GM18519 (cell line): ENCODE measurements around the gene UNG.
"Not testable (repeated sequence)": the region's sequence is repeated elsewhere in the genome, so short reads cannot be mapped to it uniquely, and the experiment has no call there.

Experiments used
- ATAC-seq: cut with Tn5 transposase; IDR thresholded peaks from one replicate; pipeline ENCODE4 v1.9.1; 2021; ENCODE audit warnings: mild to moderate bottlenecking, moderate library complexity; ENCODE audit not compliant: unreplicated experiment, low FRiP score

The UNG gene

DNA sequence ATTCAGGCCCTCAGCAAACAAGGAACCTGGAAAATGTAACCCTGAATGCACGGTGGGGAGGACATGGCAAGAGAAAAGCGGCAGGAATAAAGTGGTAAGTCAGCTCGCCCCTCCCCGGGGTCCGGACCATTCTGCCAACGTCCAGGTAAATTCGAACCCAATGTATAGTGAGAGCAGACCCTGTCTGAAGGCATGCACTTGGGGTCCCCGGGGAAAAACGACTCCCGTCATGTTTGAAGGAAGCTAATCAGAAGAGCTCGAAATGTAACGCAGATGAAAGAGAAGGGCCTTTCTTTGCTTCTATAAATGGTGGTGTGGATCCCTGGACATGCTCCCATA is 19.2 kb downstream of the UNG start:
- ATAC-seq = no peak

DNA sequence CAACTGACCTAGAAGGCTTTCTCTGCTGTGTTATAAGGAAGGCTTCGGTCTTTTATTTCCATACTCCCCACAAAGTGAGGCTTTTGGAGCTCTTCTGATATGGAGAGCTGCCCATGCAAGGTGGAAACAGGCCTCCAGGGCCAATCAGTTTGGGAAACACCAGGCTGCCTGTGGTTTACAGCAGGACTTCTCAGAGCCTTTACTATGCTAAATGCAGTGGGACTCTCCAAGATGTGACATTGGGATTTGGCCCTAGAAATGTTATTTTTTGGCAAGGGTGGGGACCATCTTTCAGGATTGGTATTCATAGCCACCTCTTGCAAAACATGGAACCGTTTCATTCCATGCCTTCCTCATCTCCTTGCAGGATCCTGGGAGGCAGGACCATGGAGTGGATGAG is 22.7 kb downstream of the UNG start:
- ATAC-seq = no peak

DNA sequence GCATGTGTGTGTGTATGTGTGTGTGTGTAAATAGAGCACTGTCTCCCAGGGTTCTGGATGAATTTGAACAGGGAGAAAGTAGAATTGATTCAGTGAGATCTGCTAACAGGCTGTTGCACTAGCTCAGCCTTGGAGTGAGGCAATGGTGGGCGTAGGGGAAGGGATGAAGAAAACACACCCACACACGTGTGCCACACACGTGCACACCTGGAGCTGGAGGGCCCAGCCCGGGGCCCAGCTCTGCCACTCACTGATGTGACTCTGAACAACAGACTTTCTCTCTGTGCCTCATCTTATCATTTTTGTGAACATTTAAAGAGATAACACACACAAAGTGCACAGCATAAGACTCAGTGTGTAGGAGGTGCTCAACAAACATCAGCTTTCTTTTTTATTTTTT is 23.2 kb downstream of the UNG start:
- ATAC-seq = no peak

DNA sequence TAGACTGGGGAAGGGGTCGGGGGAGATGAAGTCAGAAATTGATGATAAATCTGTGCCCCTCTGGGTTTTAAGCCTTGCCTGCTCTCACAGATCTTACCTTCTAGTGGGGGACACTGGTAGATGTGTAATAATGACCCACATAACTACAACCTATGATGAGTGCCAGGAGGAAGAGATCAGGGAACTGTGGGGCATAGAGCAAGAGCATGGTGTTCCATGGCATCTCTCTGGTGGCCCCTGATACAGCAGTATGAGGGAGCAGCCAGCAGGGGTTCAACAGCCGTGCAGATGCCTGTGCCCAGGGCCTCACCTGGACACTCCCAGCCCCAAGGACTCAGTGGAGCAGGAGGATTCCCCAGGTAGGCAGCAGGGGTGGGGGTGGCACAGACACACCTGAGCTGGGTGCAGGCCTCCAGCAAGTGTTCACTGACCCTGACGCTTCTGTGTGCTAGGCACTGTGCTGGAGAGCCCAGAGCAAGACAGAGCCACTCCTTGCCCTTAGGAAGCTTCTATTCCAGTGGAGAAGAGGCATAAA is 24.0 kb downstream of the UNG start:
- no peak for ATAC-seq

DNA sequence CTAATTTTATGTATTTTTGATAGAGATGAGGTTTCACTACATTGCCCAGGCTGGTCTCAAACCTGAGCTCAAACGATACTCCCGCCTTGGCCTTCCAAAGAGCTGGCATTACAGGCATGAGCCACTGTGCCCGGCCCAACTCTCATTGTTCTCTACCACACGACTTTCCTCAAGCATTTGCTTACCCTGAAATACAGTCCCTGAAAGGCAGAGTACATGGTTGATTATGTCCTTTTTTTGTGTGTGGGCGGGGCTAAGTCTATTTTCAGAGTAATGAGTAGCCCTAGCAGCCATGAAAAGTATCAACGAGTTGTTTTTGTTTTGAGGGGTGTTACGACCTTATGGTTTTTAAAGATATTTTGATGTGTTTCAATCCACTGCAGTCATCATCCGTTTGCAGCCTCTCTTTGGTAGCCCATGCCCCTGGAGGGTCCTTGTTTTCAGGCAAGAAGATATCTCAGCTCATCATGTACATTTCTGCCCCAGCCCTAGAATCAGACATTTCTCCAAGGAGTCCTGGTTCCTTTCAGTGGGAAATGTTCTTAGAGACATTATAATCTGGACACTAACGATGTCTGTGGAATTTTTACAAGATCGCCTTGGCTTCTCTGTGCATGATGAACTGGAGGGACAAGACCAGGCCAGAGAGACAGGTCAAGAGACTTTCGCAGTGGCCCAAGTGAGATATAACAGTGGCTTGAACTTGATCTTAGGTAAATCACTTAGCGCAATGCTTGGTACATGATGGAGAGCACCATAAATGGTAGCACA is 27.7 kb downstream of the UNG start:
- no peak for ATAC-seq

DNA sequence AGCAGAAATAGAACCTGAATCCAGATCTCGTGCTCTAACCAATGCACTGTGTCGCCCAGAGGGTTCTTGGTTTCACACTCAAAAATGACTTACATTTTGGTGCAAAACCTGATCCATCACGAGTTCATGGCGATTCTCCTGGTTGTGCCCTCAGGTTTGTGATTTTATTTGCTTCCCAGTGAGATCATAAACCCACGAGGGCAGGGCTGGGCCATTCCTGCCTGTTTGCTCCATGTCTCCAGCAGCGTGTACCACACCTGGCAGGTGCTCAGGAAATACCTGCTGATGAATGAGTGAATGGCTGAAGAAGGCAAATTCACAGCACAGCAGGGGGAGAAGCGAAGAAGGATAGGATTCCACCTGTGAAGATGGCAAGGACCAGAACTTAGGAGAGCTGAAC is 28.4 kb downstream of the UNG start:
- ATAC-seq = no peak

DNA sequence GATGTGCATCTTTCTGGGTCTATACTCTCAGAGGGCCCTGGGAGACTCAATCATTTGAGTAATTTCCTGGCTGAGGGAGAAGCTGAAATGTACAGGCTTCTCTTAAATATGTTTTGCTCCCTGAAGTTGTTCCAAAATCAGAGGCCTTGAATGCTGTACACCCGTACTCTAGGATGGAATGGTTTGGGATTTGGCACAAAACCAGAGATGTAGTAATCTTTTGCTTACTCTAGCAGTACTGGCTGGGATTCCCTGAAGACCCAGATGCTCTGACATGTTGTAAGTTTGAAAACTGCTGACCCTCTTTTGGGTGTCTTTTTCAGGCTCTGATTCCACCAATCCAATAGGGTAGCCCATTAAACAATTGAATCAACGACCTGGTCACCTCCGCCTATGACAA is 29.4 kb downstream of the UNG start:
- ATAC-seq = no peak

DNA sequence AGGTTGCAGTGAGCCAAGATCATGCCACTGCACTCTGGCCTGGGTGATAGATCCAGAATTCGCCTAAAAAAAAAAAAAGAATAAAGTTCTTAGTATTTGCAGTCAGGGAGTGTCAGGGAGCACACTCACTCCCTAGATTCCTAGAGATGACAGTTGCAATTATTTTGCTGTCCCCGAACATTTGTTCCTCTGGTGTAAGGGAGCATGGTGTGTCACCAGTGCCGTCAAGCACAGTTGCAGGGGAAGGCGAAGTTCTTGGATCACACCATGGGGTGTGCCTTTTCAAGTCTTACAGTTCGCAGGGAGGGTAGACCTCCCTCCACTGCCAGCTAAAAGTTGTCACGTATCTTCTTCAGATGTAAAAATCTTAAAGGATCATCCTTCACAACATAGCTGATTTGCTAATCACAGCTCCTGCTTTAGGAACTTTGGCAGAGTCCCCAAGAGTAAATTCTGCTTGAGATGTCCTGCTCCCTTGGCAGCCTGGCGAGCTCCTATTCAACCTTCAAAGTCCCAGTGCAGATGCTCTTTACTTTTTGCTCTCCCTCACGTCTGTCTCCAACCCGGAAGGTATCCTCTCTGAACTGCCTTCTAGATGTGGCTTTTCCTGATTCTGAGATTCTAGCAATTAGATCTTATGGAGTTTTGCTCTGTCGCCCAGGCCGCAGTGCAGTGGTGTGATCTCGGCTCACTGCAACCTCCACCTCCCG is 30.3 kb downstream of the UNG start:
- no peak for ATAC-seq

DNA sequence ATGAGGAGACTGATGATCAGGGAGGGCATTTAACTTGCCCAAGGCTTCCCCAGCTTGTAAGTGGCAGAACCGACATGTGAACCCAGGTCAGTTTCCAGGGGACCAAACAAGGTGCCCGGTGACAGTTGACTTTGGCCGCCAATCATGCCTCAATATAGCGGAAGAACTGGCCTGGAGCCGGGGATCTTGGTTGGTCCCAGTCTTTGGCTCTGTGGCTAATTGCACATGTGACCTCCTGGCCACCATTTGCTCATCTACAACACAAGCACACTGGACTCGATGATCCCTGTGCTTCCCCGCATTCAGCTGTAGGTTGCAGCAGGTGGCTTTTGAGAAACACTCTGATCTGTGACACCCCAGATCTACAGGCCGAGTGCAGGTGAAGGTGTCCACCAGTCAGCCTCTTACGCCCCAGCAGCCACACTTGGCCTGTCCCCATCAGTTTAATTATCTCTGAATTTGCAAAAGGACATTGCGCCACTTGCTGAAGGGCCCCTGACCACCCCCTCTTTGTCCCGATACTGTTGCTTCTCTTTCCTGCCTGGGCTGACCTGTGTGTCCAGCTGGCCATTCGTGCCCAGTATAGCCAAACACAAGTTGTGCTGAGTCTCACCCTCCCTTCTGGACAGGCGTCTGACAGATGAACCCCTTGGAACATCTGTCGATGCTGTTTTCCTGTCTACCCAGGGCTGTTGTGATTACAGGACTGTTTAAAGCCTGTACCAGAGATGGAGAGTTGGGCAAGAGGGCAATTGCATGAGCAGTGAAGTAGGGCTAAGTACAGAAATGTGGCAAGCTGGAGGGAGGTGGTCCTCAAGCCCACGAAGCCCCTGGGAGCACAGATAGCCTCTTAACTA is 33.1 kb downstream of the UNG start:
- no peak for ATAC-seq

DNA sequence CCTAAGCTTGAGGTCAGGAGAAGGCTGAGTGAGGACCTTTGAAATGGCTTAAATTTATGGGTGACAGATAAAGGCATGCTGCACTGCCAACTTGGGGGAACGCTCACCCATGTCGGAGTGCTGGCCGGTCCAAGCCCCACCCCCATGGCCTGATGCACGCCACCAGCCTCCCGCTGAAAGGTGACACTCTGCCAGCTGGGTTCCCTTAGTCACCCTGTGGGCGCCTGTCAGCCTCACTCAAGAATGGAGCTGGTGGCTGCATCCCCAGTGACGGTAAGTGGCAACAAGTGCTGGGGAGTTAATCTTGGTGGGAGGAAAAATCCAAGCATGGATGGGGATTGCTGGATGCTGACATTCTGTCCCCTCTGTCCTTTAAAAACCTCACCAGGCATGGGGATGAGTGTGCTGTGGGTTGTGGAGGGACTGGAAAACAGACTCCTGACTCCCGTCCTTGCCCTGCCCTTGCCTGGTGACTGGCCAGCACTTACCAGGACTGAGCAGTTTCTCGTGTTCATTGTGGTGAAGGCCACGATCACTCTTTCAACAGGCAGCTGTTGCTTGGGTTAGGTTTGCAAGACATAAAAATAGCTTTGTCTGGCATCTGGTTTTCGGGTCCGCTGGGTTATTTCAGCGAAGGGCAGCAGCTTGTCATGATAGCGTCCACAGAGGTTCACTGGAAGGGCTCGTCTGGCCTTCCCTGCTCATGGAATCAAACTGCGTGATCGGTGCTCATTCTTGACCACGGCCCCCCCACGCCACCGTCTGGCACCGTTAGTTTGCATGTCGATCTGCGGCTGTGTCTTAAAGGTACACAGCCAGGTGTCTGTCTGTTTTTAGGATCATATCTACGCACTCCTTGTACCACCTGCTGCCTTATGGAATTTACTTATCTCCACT is 34.0 kb downstream of the UNG start:
- no peak for ATAC-seq

DNA sequence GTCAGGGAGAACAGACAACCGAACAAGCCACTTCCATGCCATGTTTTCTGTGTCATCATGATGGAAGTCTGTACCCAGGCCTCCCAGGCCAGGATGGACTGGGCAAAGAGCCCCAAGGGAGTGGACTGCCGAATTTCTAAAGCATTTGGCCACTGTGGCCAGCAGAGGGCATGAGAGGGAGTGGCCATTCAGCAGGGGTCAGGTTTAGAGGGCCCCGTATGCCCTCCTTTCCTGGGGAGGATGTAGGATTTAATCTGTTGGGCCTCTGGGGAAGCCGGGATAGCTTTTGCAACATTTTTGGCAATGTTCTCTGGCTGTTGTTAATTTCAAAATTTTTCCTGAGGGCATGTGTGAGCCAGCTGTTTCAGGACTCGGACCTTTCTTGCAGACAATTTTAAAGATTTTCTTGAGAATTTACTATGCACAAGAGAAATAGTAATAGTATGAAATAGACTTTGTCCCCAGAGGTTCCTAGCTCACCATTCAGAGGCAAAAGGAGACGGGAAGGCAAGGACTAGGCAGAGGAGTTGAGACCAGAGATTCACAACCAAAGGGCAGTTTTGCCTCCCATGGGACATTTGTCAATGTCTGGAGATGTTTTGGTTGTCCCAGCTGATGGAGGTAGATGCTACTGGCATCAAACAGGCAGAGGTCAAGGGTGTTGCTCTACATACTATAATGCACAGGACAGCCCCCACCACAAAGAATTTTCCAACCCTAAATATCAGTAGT is 37.0 kb downstream of the UNG start:
- no peak for ATAC-seq

DNA sequence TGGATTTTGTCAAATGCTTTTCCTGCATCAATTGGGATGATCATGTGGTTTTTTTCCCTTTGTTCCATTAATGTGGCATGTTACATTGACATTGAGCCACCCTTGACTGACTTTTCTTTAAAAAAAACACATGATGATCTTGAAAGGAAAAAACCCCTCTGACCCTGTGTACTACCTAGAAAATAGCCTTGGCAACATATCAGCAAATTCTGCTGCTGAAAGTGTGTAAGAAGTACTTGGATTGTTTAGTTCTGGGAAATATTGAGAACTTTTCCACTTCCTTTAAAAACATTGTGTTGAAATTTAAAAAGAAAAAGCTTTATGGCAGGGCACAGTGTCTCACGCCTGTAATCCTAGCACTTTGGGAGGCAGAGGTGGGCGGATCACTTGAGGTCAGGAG is 39.7 kb downstream of the UNG start:
- no peak for ATAC-seq

DNA sequence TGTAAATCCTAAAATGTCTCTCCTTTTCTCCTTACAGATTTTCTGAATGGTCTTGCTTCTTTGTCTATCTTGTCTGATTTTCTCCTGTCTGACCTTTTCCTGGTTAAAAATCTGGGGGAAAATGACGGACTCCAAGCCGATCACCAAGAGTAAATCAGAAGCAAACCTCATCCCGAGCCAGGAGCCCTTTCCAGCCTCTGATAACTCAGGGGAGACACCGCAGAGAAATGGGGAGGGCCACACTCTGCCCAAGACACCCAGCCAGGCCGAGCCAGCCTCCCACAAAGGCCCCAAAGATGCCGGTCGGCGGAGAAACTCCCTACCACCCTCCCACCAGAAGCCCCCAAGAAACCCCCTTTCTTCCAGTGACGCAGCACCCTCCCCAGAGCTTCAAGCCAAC is 42.0 kb downstream of the UNG start:
- ATAC-seq = no peak

DNA sequence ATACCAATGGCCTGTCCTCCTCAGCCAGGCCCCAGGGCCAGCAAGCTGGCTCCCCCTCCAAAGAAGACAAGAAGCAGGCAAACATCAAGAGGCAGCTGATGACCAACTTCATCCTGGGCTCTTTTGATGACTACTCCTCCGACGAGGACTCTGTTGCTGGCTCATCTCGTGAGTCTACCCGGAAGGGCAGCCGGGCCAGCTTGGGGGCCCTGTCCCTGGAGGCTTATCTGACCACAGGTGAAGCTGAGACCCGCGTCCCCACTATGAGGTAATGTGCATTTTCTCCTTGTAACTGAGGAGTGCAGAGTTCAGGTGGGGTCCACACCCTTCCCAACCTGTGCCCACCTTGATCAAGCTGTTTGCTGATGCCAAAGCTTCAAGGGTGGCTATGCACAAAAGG is 42.4 kb downstream of the UNG start:
- no peak for ATAC-seq

DNA sequence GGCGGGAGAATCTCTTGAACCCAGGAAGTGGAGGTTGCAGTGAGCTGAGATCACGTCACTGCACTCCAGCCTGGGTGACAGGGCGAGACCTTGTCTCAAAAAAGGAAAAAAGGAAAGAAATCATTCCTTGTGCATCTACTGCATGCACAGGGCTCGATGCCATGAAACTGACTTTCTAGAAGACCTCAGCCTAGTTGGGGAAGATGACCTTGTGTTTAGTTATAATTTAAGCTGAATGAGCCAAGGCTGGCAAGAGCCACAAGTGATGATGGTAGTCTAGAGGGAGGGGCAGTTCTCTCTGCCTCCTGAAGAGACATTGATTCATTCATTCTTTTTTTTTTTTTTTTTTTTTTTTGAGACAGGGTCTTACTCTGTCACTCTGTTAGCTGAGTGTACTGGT is 43.2 kb downstream of the UNG start:
- no peak for ATAC-seq

DNA sequence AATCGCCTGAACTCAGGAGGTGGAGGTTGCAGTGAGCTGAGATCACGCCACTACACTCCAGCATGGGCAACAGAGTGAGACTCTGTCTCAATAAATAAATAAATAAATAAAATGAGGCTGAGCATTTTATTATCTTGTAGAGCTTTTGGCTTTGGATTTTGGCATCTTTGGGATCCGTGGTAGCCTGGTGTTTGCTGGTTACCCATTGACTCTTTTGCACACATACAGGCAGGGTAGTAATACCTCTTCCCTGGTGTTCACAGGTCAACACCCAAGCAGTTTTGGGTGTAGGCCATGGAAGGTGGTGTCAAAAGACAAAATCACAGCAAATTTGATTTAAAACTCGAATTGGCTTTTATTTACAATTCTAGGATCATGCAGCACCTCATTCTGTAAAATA is 46.8 kb downstream of the UNG start:
- ATAC-seq = no peak

DNA sequence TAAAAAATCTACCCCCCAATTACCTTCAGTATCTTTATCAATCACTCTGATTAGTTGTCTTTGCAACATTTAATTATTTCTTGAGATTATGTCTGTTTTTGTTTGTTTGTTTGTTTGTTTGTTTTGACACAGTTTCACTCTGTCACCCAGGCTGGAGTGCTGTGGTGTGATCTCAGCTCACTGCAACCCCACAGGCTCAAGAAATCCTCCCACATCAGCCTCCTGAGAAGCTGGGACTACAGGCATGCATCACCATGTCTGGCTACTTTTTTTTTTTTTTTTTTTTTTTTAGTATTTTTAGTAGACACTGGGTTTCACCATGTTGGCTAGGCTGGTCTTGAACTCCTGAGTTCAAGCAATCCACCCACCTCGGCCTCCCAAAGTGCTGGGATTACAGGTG is 49.7 kb downstream of the UNG start:
- not testable (repeated sequence) for ATAC-seq

DNA sequence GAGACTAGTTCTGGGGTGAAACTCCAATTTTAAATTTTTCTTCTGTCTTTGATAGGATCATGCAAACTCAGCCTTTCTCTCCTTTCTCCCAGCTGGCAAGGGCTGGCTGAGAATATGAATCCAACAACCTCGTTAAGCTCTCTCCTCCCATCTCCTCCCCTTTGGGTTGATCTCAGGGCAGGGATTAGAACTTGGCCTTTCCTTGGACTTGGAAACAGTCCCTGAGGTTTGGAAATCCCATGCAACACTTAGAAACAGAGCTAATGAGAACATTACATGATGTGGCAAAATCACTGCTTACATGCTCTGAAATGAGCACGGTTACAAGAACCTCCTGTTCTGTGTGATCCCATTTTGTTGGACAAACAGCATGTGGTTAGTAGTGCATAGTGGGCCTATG is 50.6 kb downstream of the UNG start:
- ATAC-seq = no peak

DNA sequence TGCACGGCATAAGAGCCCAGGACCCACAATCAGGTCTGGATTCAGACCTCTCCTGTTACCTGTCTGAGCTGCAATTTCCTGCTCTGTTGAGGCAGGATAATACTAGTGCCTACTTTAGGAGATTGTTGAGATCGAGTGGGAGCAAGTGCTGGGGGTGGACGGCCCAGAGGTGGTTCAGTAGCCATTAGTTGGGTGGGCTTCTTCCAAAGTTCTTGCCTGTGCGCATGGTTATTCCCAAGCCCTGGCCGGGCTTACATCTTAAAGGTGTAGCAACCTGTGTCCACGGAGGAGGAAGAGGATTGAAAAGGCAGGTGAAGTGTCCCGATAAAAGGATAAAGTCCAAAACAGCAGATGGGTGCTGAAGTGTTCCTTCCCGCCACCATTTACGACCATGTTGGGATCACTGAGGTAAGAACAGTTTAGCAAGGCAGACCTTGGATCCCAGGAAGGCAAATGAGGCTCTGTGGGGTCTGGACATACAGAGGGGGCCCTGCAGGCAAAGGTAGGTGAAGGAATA is 52.8 kb downstream of the UNG start:
- no peak for ATAC-seq
